ENCODE data around the gene SLCO4A1. TPM values are rescaled to one million over a fixed set of nuclear protein-coding genes. Genes with fewer than 3 reads are reported as not detected.
"Not testable (repeated sequence)": the region's sequence is repeated elsewhere in the genome, so short reads cannot be mapped to it uniquely, and the experiment has no call there.

The SLCO4A1 gene
- total RNA-seq, 2 donors from 2014 or later = 14.7 to 15.2 TPM

GRCh38 chr20:62667530-62668440 is 25.5 kb downstream of the SLCO4A1 start:
- intact Hi-C loops (cut with DNase I) = loop anchor here (5.0 to 10.0 kb wide), 4 partner anchors 125 to 180 kb away; partner anchors contain the start of gene COL9A3 (in 1 of the 2)
- no peak for DNase-seq (ENCODE audit: low spot score)

- no peak for DNase-seq (ENCODE audit: low spot score)
- intact Hi-C loops (cut with DNase I) = loop anchor here (5.0 to 10.0 kb wide), 4 partner anchors 124 to 179 kb away; partner anchors contain the start of gene COL9A3 (in 1 of the 2)
Measured at GRCh38 chr20:62668441-62669027, 26.2 kb downstream of the SLCO4A1 start.

GRCh38 chr20:62669249-62669648 is 26.9 kb downstream of the SLCO4A1 start:
- intact Hi-C loops (cut with DNase I) = loop anchor here (5.0 to 10.0 kb wide), 4 partner anchors 123 to 178 kb away; partner anchors contain the start of gene COL9A3 (in 1 of the 2)
- no peak for DNase-seq (ENCODE audit: low spot score)

GRCh38 chr20:62670156-62670555 is 27.9 kb downstream of the SLCO4A1 start:
- no peak for DNase-seq (ENCODE audit: low spot score)
- intact Hi-C loops (cut with DNase I) = loop anchor here in 1 of 2 donors (10.0 kb wide), 1 partner anchor 105 kb away; no protein-coding TSS in a partner anchor

GRCh38 chr20:62670998-62671397 is 28.7 kb downstream of the SLCO4A1 start:
- DNase-seq (ENCODE audit: low spot score) = no peak
- intact Hi-C loops (cut with DNase I) = loop anchor here in 1 of 2 donors (10.0 kb wide), 1 partner anchor 104 kb away; no protein-coding TSS in a partner anchor

GRCh38 chr20:62671765-62672164 is 29.5 kb downstream of the SLCO4A1 start:
- DNase-seq (ENCODE audit: low spot score) = no peak
- intact Hi-C loops (cut with DNase I) = loop anchor here in 1 of 2 donors (10.0 kb wide), 1 partner anchor 103 kb away; no protein-coding TSS in a partner anchor

GRCh38 chr20:62674370-62674769 is 32.1 kb downstream of the SLCO4A1 start:
- no peak for DNase-seq (ENCODE audit: low spot score)
- intact Hi-C loops (cut with DNase I) = loop anchor here in 1 of 2 donors (10.0 kb wide), 1 partner anchor 100 kb away; no protein-coding TSS in a partner anchor

GRCh38 chr20:62675156-62675876 is 33.0 kb downstream of the SLCO4A1 start:
- DNase-seq (ENCODE audit: low spot score) = no peak
- intact Hi-C loops (cut with DNase I) = loop anchor here in 1 of 2 donors (10.0 kb wide), 1 partner anchor 99 kb away; no protein-coding TSS in a partner anchor

GRCh38 chr20:62675877-62676260 is 33.6 kb downstream of the SLCO4A1 start:
- DNase-seq (ENCODE audit: low spot score) = no peak
- intact Hi-C loops (cut with DNase I) = loop anchor here in 1 of 2 donors (10.0 kb wide), 1 partner anchor 99 kb away; no protein-coding TSS in a partner anchor

- intact Hi-C loops (cut with DNase I) = loop anchor here in 1 of 2 donors (10.0 kb wide), 1 partner anchor 98 kb away; no protein-coding TSS in a partner anchor
Measured at GRCh38 chr20:62676976-62677375, 34.7 kb downstream of the SLCO4A1 start.

GRCh38 chr20:62677678-62678077 is 35.4 kb downstream of the SLCO4A1 start:
- intact Hi-C loops (cut with DNase I) = loop anchor here in 1 of 2 donors (10.0 kb wide), 1 partner anchor 97 kb away; no protein-coding TSS in a partner anchor
- no peak for DNase-seq (ENCODE audit: low spot score)

More at GRCh38 chr20:62676976-62677375, 34.7 kb downstream of the SLCO4A1 start:
- DNase-seq (ENCODE audit: low spot score) = no peak

- intact Hi-C loops (cut with DNase I) = loop anchor here in 1 of 2 donors (10.0 kb wide), 1 partner anchor 96 kb away; no protein-coding TSS in a partner anchor
- DNase-seq (ENCODE audit: low spot score) = no peak
Measured at GRCh38 chr20:62678553-62678952, 36.2 kb downstream of the SLCO4A1 start.

- intact Hi-C loops (cut with DNase I) = loop anchor here in 1 of 2 donors (10.0 kb wide), 1 partner anchor 95 kb away; no protein-coding TSS in a partner anchor
- DNase-seq (ENCODE audit: low spot score) = no peak
Measured at GRCh38 chr20:62679978-62680589, 37.8 kb downstream of the SLCO4A1 start.

- intact Hi-C loops (cut with DNase I) = no loop called here
- DNase-seq (ENCODE audit: low spot score) = no peak
Measured at GRCh38 chr20:62682912-62683517, 40.7 kb downstream of the SLCO4A1 start.

GRCh38 chr20:62683660-62684322 is 41.5 kb downstream of the SLCO4A1 start:
- DNase-seq (ENCODE audit: low spot score); intact Hi-C loops (cut with DNase I): not testable (repeated sequence)

- intact Hi-C loops (cut with DNase I) = no loop called here
- DNase-seq (ENCODE audit: low spot score) = no peak
Measured at GRCh38 chr20:62684981-62685380, 42.7 kb downstream of the SLCO4A1 start.

- peak; percentile 90 for DNase-seq (ENCODE audit: low spot score)
- intact Hi-C loops (cut with DNase I) = no loop called here
Measured at GRCh38 chr20:62685781-62686555, 43.7 kb downstream of the SLCO4A1 start.

Data from posterior vena cava (tissue), 2 donors.